ENCODE measurements around the gene FRAS1. TPM values are rescaled to one million over a fixed set of nuclear protein-coding genes. Genes with fewer than 3 reads are reported as not detected.
"Not testable (repeated sequence)": the region's sequence is repeated elsewhere in the genome, so short reads cannot be mapped to it uniquely, and the experiment has no call there.

Gene FRAS1
- total RNA-seq, 1 donor from 2014 or later, result 8.8 TPM

GRCh38 chr4:78482281-78482680 lies 425.2 kb downstream of the FRAS1 start:
- DNase-seq (ENCODE audit: extremely low spot score in 2 of 2), result no peak
- H3K9me3 ChIP-seq, result no peaks in the 10 kb centered on the region
- no peaks in the 10 kb centered on the region for H3K36me3 ChIP-seq
- no peak overlapping the region for H3K4me3 ChIP-seq
- intact Hi-C loops (cut with DNase I), result no loop called here
- no peaks in the 10 kb centered on the region for H3K4me1 ChIP-seq
- TF ChIP-seq, protein P1, sequence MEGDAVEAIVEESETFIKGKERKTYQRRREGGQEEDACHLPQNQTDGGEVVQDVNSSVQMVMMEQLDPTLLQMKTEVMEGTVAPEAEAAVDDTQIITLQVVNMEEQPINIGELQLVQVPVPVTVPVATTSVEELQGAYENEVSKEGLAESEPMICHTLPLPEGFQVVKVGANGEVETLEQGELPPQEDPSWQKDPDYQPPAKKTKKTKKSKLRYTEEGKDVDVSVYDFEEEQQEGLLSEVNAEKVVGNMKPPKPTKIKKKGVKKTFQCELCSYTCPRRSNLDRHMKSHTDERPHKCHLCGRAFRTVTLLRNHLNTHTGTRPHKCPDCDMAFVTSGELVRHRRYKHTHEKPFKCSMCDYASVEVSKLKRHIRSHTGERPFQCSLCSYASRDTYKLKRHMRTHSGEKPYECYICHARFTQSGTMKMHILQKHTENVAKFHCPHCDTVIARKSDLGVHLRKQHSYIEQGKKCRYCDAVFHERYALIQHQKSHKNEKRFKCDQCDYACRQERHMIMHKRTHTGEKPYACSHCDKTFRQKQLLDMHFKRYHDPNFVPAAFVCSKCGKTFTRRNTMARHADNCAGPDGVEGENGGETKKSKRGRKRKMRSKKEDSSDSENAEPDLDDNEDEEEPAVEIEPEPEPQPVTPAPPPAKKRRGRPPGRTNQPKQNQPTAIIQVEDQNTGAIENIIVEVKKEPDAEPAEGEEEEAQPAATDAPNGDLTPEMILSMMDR (IDR thresholded peaks at IDR 0.05), result no peak
- no peak for TF ChIP-seq POLR2AphosphoS5 (IDR thresholded peaks at IDR 0.05; ENCODE audit: insufficient read depth in 1 of 2, low read depth in 1 of 2)
- H3K27ac ChIP-seq, result peak overlapping the region; percentile 64
- H3K27me3 ChIP-seq, result no peaks in the 10 kb centered on the region

GRCh38 chr4:78483811-78484210 lies 426.7 kb downstream of the FRAS1 start:
- TF ChIP-seq POLR2A (IDR thresholded peaks at IDR 0.05) (no peak), POLR2AphosphoS5 (IDR thresholded peaks at IDR 0.05; ENCODE audit: insufficient read depth in 1 of 2, low read depth in 1 of 2) (no peak)
- TF ChIP-seq, protein P1 (IDR thresholded peaks at IDR 0.05), result no peak
- DNase-seq (ENCODE audit: extremely low spot score in 2 of 2), result no peak
- Histone ChIP-seq H3K27ac (no peak overlapping the region), H3K27me3 (no peaks in the 10 kb centered on the region), H3K9me3 (no peaks in the 10 kb centered on the region), H3K4me3 (no peak overlapping the region), H3K36me3 (no peaks in the 10 kb centered on the region), H3K4me1 (no peaks in the 10 kb centered on the region)
- intact Hi-C loops (cut with DNase I), result no loop called here

GRCh38 chr4:78484574-78484973 lies 427.5 kb downstream of the FRAS1 start:
- Histone ChIP-seq H3K4me3 (no peak overlapping the region), H3K36me3 (no peaks in the 10 kb centered on the region), H3K27ac (no peak overlapping the region), H3K27me3 (no peaks in the 10 kb centered on the region), H3K9me3 (no peaks in the 10 kb centered on the region), H3K4me1 (no peaks in the 10 kb centered on the region)
- TF ChIP-seq, protein P1 (IDR thresholded peaks at IDR 0.05), result no peak
- TF ChIP-seq POLR2AphosphoS5 (IDR thresholded peaks at IDR 0.05; ENCODE audit: insufficient read depth in 1 of 2, low read depth in 1 of 2), result no peak
- no peak for TF ChIP-seq POLR2A (IDR thresholded peaks at IDR 0.05)
- intact Hi-C loops (cut with DNase I), result no loop called here
- no peak for DNase-seq (ENCODE audit: extremely low spot score in 2 of 2)

DNA sequence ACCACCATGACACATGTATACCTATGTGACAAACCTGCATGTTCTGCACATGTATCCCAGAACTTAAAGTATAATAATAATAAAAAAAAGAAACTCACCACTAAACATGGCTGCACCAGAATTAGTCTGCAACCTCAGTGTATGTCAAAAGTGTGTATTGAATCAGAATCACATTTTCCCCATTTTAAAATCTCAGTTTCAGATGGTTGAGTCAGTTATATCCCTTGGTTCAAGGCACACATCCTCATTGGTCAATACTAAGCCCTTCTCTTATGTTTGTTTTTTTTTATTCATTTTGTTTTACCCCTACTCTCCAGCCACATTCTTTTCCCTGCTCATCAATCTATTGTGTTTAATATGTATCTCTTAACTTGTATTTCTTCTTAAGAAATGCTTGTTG lies 436.6 kb downstream of the FRAS1 start:
- intact Hi-C loops (cut with DNase I), result no loop called here

GRCh38 chr4:78496021-78496643 lies 439.0 kb downstream of the FRAS1 start:
- Histone ChIP-seq H3K36me3 (no peaks in the 10 kb centered on the region), H3K27me3 (no peaks in the 10 kb centered on the region), H3K4me3 (no peak overlapping the region), H3K27ac (no peak overlapping the region), H3K4me1 (no peaks in the 10 kb centered on the region), H3K9me3 (no peaks in the 10 kb centered on the region)
- intact Hi-C loops (cut with DNase I), result no loop called here
- TF ChIP-seq POLR2AphosphoS5 (IDR thresholded peaks at IDR 0.05; ENCODE audit: insufficient read depth in 1 of 2, low read depth in 1 of 2) (no peak), POLR2A (IDR thresholded peaks at IDR 0.05) (no peak)
- TF ChIP-seq, protein P1 (IDR thresholded peaks at IDR 0.05), result no peak
- DNase-seq (ENCODE audit: extremely low spot score in 2 of 2), result no peak

More for the DNA sequence above, 436.6 kb downstream of the FRAS1 start:
- no peaks in the 10 kb centered on the region for H3K4me1 ChIP-seq
- H3K9me3 ChIP-seq, result no peaks in the 10 kb centered on the region
- H3K27me3 ChIP-seq, result no peaks in the 10 kb centered on the region
- no peak overlapping the region for H3K27ac ChIP-seq
- H3K36me3 ChIP-seq, result no peaks in the 10 kb centered on the region
- no peak for TF ChIP-seq POLR2AphosphoS5 (IDR thresholded peaks at IDR 0.05; ENCODE audit: insufficient read depth in 1 of 2, low read depth in 1 of 2)
- TF ChIP-seq, protein P1 (IDR thresholded peaks at IDR 0.05), result no peak
- no peak for TF ChIP-seq POLR2A (IDR thresholded peaks at IDR 0.05)
- H3K4me3 ChIP-seq, result no peak overlapping the region
- DNase-seq (ENCODE audit: extremely low spot score in 2 of 2), result no peak

DNA sequence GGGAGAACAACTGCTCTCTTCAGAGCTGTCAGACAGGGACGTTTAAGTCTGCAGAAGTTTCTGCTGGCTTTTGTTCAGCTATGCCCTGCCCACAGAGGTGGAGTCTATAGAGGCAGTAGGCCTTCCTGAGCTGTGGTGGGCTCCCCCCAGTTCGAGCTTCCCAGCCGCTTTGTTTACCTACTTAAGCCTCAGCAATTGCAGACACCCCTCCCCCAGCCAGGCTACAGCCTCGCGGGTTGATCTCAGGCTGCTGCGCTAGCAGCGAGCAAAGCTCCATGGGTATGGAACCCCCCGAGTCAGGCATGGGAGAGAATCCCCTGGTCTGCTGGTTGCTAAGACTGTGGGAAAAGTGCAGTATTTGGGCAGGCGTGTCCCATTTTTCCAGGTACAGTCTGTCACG lies 449.1 kb downstream of the FRAS1 start:
- H3K36me3 ChIP-seq; intact Hi-C loops (cut with DNase I); H3K9me3 ChIP-seq; H3K27me3 ChIP-seq; H3K27ac ChIP-seq; H3K4me1 ChIP-seq; DNase-seq (ENCODE audit: extremely low spot score in 2 of 2); H3K4me3 ChIP-seq: not testable (repeated sequence)

Measured in vagina (tissue), 2 donors.